Ishikawa (cell line): ENCODE results near the gene SH3RF3.

Experiments used
- CEBPB ChIP-seq: IDR thresholded peaks from 2 replicates; pipeline ENCODE4 v1.6.1; 2012
- TCF12 ChIP-seq: IDR thresholded peaks from 2 replicates; pipeline ENCODE4 v1.6.1; 2012; ENCODE audit warnings: low read depth

GRCh38 chr2:109225170-109225782 is 96.3 kb downstream of the SH3RF3 start:
- no peak for TF ChIP-seq TCF12
- TF ChIP-seq CEBPB, result no peak
